IPS-NIHi11 (cell line): Measurements from ENCODE around the gene CPXM2.

Experiments
- DNase-seq: peaks from one replicate; pipeline ENCODE4 v3.0.0; 2012; ENCODE audit warnings: mixed read lengths, low spot score

Gene CPXM2

GRCh38 chr10:123904834-123905409 lies 13.3 kb upstream of the CPXM2 start:
- DNase-seq = no peak

GRCh38 chr10:123903621-123904020 lies 12.0 kb upstream of the CPXM2 start:
- DNase-seq = no peak

GRCh38 chr10:123901621-123902020 lies 10.0 kb upstream of the CPXM2 start:
- DNase-seq = no peak

GRCh38 chr10:123897146-123897545 lies 5.5 kb upstream of the CPXM2 start:
- DNase-seq = no peak

- DNase-seq = no peak
Observed at GRCh38 chr10:123896246-123896927, 4.8 kb upstream of the CPXM2 start.

- no peak for DNase-seq
Observed at GRCh38 chr10:123893651-123894050, 2.0 kb upstream of the CPXM2 start.

GRCh38 chr10:123890756-123891143 lies 857 bp downstream of the CPXM2 start:
- no peak for DNase-seq

- DNase-seq = no peak
Observed at GRCh38 chr10:123890226-123890625, 1.4 kb downstream of the CPXM2 start.

- no peak for DNase-seq
Observed at GRCh38 chr10:123889821-123890220, 1.8 kb downstream of the CPXM2 start.

GRCh38 chr10:123888751-123889150 lies 2.9 kb downstream of the CPXM2 start:
- DNase-seq = no peak

- no peak for DNase-seq
Observed at GRCh38 chr10:123888256-123888655, 3.4 kb downstream of the CPXM2 start.

- DNase-seq = no peak
Observed at GRCh38 chr10:123886292-123886691, 5.3 kb downstream of the CPXM2 start.

- DNase-seq = no peak
Observed at GRCh38 chr10:123885406-123886170, 6.0 kb downstream of the CPXM2 start.

GRCh38 chr10:123884907-123885381 lies 6.7 kb downstream of the CPXM2 start:
- DNase-seq = no peak

- DNase-seq = no peak
Observed at GRCh38 chr10:123884351-123884906, 7.2 kb downstream of the CPXM2 start.

- DNase-seq = no peak
Observed at GRCh38 chr10:123883673-123884320, 7.8 kb downstream of the CPXM2 start.

GRCh38 chr10:123882681-123883445 lies 8.7 kb downstream of the CPXM2 start:
- no peak for DNase-seq

GRCh38 chr10:123882177-123882576 lies 9.4 kb downstream of the CPXM2 start:
- DNase-seq = no peak

- DNase-seq = no peak
Observed at GRCh38 chr10:123879606-123880257, 11.9 kb downstream of the CPXM2 start.

GRCh38 chr10:123878666-123879303 lies 12.8 kb downstream of the CPXM2 start:
- DNase-seq = no peak

GRCh38 chr10:123870260-123870659 lies 21.3 kb downstream of the CPXM2 start:
- DNase-seq = no peak
